Measurements from ENCODE around the gene STMN1. TPM values are rescaled to one million over a fixed set of nuclear protein-coding genes. Genes with fewer than 3 reads are reported as not detected.

Gene STMN1
- total RNA-seq, 1 experiment from 2014 or later, result 462 TPM

GRCh38 chr1:25922056-25922970 is 16.1 kb upstream of the STMN1 start:
- DNase-seq (ENCODE audit: low read depth), result peak; percentile 9

- no peak for DNase-seq (ENCODE audit: low read depth)
Measured at GRCh38 chr1:25918615-25919014, 12.4 kb upstream of the STMN1 start.

GRCh38 chr1:25917996-25918395 is 11.8 kb upstream of the STMN1 start:
- DNase-seq (ENCODE audit: low read depth), result no peak

GRCh38 chr1:25916460-25916859 is 10.2 kb upstream of the STMN1 start:
- no peak for DNase-seq (ENCODE audit: low read depth)

- no peak for DNase-seq (ENCODE audit: low read depth)
Measured at GRCh38 chr1:25914074-25914995, 8.1 kb upstream of the STMN1 start.

- no peak for DNase-seq (ENCODE audit: low read depth)
Measured at GRCh38 chr1:25913206-25913605, 7.0 kb upstream of the STMN1 start.

GRCh38 chr1:25912076-25912831 is 6.0 kb upstream of the STMN1 start:
- DNase-seq (ENCODE audit: low read depth), result peak; percentile 57

- no peak for DNase-seq (ENCODE audit: low read depth)
Measured at GRCh38 chr1:25911162-25911561, 4.9 kb upstream of the STMN1 start.

- DNase-seq (ENCODE audit: low read depth), result no peak
Measured at GRCh38 chr1:25909040-25909439, 2.8 kb upstream of the STMN1 start.

GRCh38 chr1:25908161-25908560 is 1.9 kb upstream of the STMN1 start:
- no peak for DNase-seq (ENCODE audit: low read depth)

- no peak for DNase-seq (ENCODE audit: low read depth)
Measured at GRCh38 chr1:25907601-25908000, 1.4 kb upstream of the STMN1 start.

- DNase-seq (ENCODE audit: low read depth), result no peak
Measured at GRCh38 chr1:25906644-25907300, 553 bp upstream of the STMN1 start.

GRCh38 chr1:25904943-25905679 is 1.1 kb downstream of the STMN1 start:
- peak; percentile 93 for DNase-seq (ENCODE audit: low read depth)

- DNase-seq (ENCODE audit: low read depth), result no peak
Measured at GRCh38 chr1:25903986-25904385, 2.2 kb downstream of the STMN1 start.

- no peak for DNase-seq (ENCODE audit: low read depth)
Measured at GRCh38 chr1:25902462-25902861, 3.8 kb downstream of the STMN1 start.

- no peak for DNase-seq (ENCODE audit: low read depth)
Measured at GRCh38 chr1:25900219-25900618, 6.0 kb downstream of the STMN1 start.

- no peak for DNase-seq (ENCODE audit: low read depth)
Measured at GRCh38 chr1:25899792-25900191, 6.4 kb downstream of the STMN1 start.

- peak; percentile 54 for DNase-seq (ENCODE audit: low read depth)
Measured at GRCh38 chr1:25898223-25899015, 7.8 kb downstream of the STMN1 start.

GRCh38 chr1:25897754-25898153 is 8.5 kb downstream of the STMN1 start:
- DNase-seq (ENCODE audit: low read depth), result no peak

- DNase-seq (ENCODE audit: low read depth), result peak; percentile 75
Measured at GRCh38 chr1:25896266-25896665, 10.0 kb downstream of the STMN1 start.
